GM12873 (cell line): ENCODE data around the gene CMTM1.

Source experiments
- TF ChIP-seq, protein P1 (sequence below): IDR thresholded peaks from 2 replicates; pipeline ENCODE4 v1.5.1; 2012; ENCODE audit warnings: low read depth, mild to moderate bottlenecking, moderate library complexity, low read length, control low read depth; ENCODE audit not compliant: insufficient read depth; ENCODE audit errors: missing control alignments

CMTM1 gene

GRCh38 chr16:66580605-66581209 lies 14.5 kb downstream of the CMTM1 start:
- TF ChIP-seq, protein P1, sequence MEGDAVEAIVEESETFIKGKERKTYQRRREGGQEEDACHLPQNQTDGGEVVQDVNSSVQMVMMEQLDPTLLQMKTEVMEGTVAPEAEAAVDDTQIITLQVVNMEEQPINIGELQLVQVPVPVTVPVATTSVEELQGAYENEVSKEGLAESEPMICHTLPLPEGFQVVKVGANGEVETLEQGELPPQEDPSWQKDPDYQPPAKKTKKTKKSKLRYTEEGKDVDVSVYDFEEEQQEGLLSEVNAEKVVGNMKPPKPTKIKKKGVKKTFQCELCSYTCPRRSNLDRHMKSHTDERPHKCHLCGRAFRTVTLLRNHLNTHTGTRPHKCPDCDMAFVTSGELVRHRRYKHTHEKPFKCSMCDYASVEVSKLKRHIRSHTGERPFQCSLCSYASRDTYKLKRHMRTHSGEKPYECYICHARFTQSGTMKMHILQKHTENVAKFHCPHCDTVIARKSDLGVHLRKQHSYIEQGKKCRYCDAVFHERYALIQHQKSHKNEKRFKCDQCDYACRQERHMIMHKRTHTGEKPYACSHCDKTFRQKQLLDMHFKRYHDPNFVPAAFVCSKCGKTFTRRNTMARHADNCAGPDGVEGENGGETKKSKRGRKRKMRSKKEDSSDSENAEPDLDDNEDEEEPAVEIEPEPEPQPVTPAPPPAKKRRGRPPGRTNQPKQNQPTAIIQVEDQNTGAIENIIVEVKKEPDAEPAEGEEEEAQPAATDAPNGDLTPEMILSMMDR: no peak

GRCh38 chr16:66581246-66581952 lies 15.2 kb downstream of the CMTM1 start:
- TF ChIP-seq, protein P1: no peak

GRCh38 chr16:66585481-66586239 lies 19.4 kb downstream of the CMTM1 start:
- TF ChIP-seq, protein P1: no peak

GRCh38 chr16:66587881-66588600 lies 21.8 kb downstream of the CMTM1 start:
- TF ChIP-seq, protein P1: no peak

- TF ChIP-seq, protein P1: peak; percentile 96
These were observed 22.9 kb downstream of the CMTM1 start for GRCh38 chr16:66588981-66589713.

GRCh38 chr16:66590322-66590721 lies 24.1 kb downstream of the CMTM1 start:
- TF ChIP-seq, protein P1: no peak
